Measurements from ENCODE around the gene NAP1L4.

The NAP1L4 gene

GRCh38 chr11:2922655-2923054 is 69.5 kb downstream of the NAP1L4 start:
- DNase-seq (ENCODE audit: low read depth in 2 of 2) = no peak

- DNase-seq (ENCODE audit: low read depth in 2 of 2) = no peak
Measured at GRCh38 chr11:2921742-2922493, 70.2 kb downstream of the NAP1L4 start.

GRCh38 chr11:2921261-2921660 is 70.9 kb downstream of the NAP1L4 start:
- DNase-seq (ENCODE audit: low read depth in 2 of 2) = no peak

- no peak for DNase-seq (ENCODE audit: low read depth in 2 of 2)
Measured at GRCh38 chr11:2920343-2920742, 71.8 kb downstream of the NAP1L4 start.

GRCh38 chr11:2919837-2920236 is 72.3 kb downstream of the NAP1L4 start:
- DNase-seq (ENCODE audit: low read depth in 2 of 2) = no peak

- DNase-seq (ENCODE audit: low read depth in 2 of 2) = no peak
Measured at GRCh38 chr11:2919188-2919587, 72.9 kb downstream of the NAP1L4 start.

- no peak for DNase-seq (ENCODE audit: low read depth in 2 of 2)
Measured at GRCh38 chr11:2917842-2918490, 74.2 kb downstream of the NAP1L4 start.

- no peak for DNase-seq (ENCODE audit: low read depth in 2 of 2)
Measured at GRCh38 chr11:2916892-2917645, 75.1 kb downstream of the NAP1L4 start.

- DNase-seq (ENCODE audit: low read depth in 2 of 2) = no peak
Measured at GRCh38 chr11:2916114-2916891, 75.8 kb downstream of the NAP1L4 start.

GRCh38 chr11:2915473-2915872 is 76.7 kb downstream of the NAP1L4 start:
- no peak for DNase-seq (ENCODE audit: low read depth in 2 of 2)

GRCh38 chr11:2914455-2915195 is 77.5 kb downstream of the NAP1L4 start:
- DNase-seq (ENCODE audit: low read depth in 2 of 2) = no peak

GRCh38 chr11:2913776-2914175 is 78.4 kb downstream of the NAP1L4 start:
- DNase-seq (ENCODE audit: low read depth in 2 of 2) = no peak

- no peak for DNase-seq (ENCODE audit: low read depth in 2 of 2)
Measured at GRCh38 chr11:2913019-2913431, 79.1 kb downstream of the NAP1L4 start.

- DNase-seq (ENCODE audit: low read depth in 2 of 2) = no peak
Measured at GRCh38 chr11:2912498-2912897, 79.6 kb downstream of the NAP1L4 start.

- DNase-seq (ENCODE audit: low read depth in 2 of 2) = no peak
Measured at GRCh38 chr11:2911785-2912391, 80.2 kb downstream of the NAP1L4 start.

- no peak for DNase-seq (ENCODE audit: low read depth in 2 of 2)
Measured at GRCh38 chr11:2911088-2911784, 80.9 kb downstream of the NAP1L4 start.

GRCh38 chr11:2910401-2910955 is 81.7 kb downstream of the NAP1L4 start:
- no peak for DNase-seq (ENCODE audit: low read depth in 2 of 2)

- no peak for DNase-seq (ENCODE audit: low read depth in 2 of 2)
Measured at GRCh38 chr11:2909133-2909902, 82.8 kb downstream of the NAP1L4 start.

- no peak for DNase-seq (ENCODE audit: low read depth in 2 of 2)
Measured at GRCh38 chr11:2908130-2908529, 84.0 kb downstream of the NAP1L4 start.
